Esophagus muscularis mucosa (tissue), 4 donors: ENCODE measurements around the gene ADSS1. TPM values are rescaled to one million over a fixed set of nuclear protein-coding genes. Genes with fewer than 3 reads are reported as not detected.
A peak's percentile ranks its signal among the peaks of the same experiment; 100 is the strongest.

ENCODE experiments used
- DNase-seq: peaks from one replicate; pipeline ENCODE4 v3.0.0-alpha.2; 2017; ENCODE audit errors: extremely low spot score
- H3K27ac ChIP-seq, 4 donors: fragments of 200-600 bp; sonication (generic); replicated peaks in 1 of 4; 1 replicate in 3 of 4; 2 replicates in 1 of 4; pipeline ENCODE4 v1.5.1; 2016 to 2019; ENCODE audit warnings: mild to moderate bottlenecking in 1 of 4
- H3K27me3 ChIP-seq, 4 donors: fragments of 200-600 bp; sonication (generic); one replicate each; pipeline versions ENCODE4 v1.5.1 to v1.6.0; 2016 to 2019
- H3K36me3 ChIP-seq, 4 donors: fragments of 200-600 bp; sonication (generic); one replicate each; pipeline ENCODE4 v1.5.1; 2016 to 2019
- H3K4me1 ChIP-seq, 4 donors: fragments of 200-600 bp; sonication (generic); one replicate each; pipeline ENCODE4 v1.5.1; 2016 to 2019
- H3K4me3 ChIP-seq, 4 donors: fragments of 200-600 bp; sonication (generic); 1 replicate in 2 of 4; 2 replicates in 2 of 4; pipeline ENCODE4 v1.5.1; 2016 to 2019; ENCODE audit warnings: mild to moderate bottlenecking in 4 of 4, moderate library complexity in 1 of 4
- H3K9me3 ChIP-seq, 4 donors: fragments of 200-600 bp; sonication (generic); 1 replicate in 3 of 4; 2 replicates in 1 of 4; pipeline ENCODE4 v1.5.1; 2016 to 2019
- CTCF ChIP-seq, 3 experiments: fragments of 200-600 bp in 2 of 3; fragments of 450-650 bp in 1 of 3; sonication (generic) in 2 of 3; IDR thresholded peaks; one replicate each; pipeline ENCODE4 v1.5.1; 2017 to 2019; ENCODE audit warnings: antibody characterized with exemption in 3 of 3, mild to moderate bottlenecking in 2 of 3, moderate library complexity in 1 of 3
- EP300 ChIP-seq: sonication (generic); formaldehyde crosslinking; IDR thresholded peaks from one replicate; pipeline ENCODE4 v1.6.1; 2017; ENCODE audit warnings: antibody characterized with exemption
- POLR2A ChIP-seq: fragments of 450-650 bp; IDR thresholded peaks from one replicate; pipeline ENCODE4 v1.6.1; 2017; ENCODE audit warnings: antibody characterized with exemption, moderate library complexity, mild to moderate bottlenecking, low read depth
- POLR2AphosphoS5 ChIP-seq, 2 donors: sonication (generic); formaldehyde crosslinking; IDR thresholded peaks; one replicate each; pipeline ENCODE4 v1.6.1; 2017; ENCODE audit warnings: antibody characterized with exemption in 2 of 2
- WGBS: methylation state at CpG from one replicate; pipeline ENCODE4 v1.1.5; 2018; 5-methylcytosine and 5-hydroxymethylcytosine counted together
- intact Hi-C: fragments of 100-400 bp; cut with DNase I; formaldehyde crosslinking; loops from one replicate; pipeline ENCODE4 v1.15.1; 2023
- total RNA-seq, 4 donors: library from RNA; depleted of rRNA; stranded (reverse); fragments of >200 nt; gene quantifications; one replicate each; pipeline versions ENCODE4 v1.1.0 to v1.2.1, GENCODE V29; 2016

Gene ADSS1
- total RNA-seq, 4 donors from 2014 or later = 4.3 to 7.9 (median 5.7) TPM

- Histone ChIP-seq H3K36me3 (peaks cover 0 to 9% (median under 1%) of the 10 kb centered on the region in 4 donors), H3K27me3 (no peaks in the 10 kb centered on the region), H3K4me1 (peaks cover 46 to 64% (median 56%) of the 10 kb centered on the region in 4 donors), H3K27ac (peak overlapping the region in 2 of 4 donors; percentile 77 to 81), H3K4me3 (no peak overlapping the region), H3K9me3 (no peaks in the 10 kb centered on the region)
- DNase-seq = no peak
- WGBS = 88% methylated on average over 4 of the region's 6 CpGs
- intact Hi-C loops = no loop called here
- TF ChIP-seq POLR2A (no peak), POLR2AphosphoS5 (IDR thresholded peaks at IDR 0.05) (no peak), EP300 (no peak), CTCF (IDR thresholded peaks at IDR 0.05) (no peak)
Measured at GRCh38 chr14:104734051-104734587, 10.1 kb downstream of the ADSS1 start.

GRCh38 chr14:104734601-104734990, 10.6 kb downstream of the ADSS1 start:
- Histone ChIP-seq H3K4me1 (peaks cover 46 to 64% (median 56%) of the 10 kb centered on the region in 4 donors), H3K4me3 (no peak overlapping the region), H3K27ac (peak overlapping the region in 3 of 4 donors; percentile 77 to 82 (median 81)), H3K27me3 (no peaks in the 10 kb centered on the region), H3K9me3 (no peaks in the 10 kb centered on the region), H3K36me3 (peaks cover 0 to 14% (median 3%) of the 10 kb centered on the region in 4 donors)
- TF ChIP-seq POLR2AphosphoS5 (IDR thresholded peaks at IDR 0.05) = no peak
- intact Hi-C loops = no loop called here
- 94% methylated on average over 7 of the region's 9 CpGs for WGBS
- DNase-seq = no peak

GRCh38 chr14:104734991-104735779, 11.2 kb downstream of the ADSS1 start:
- Histone ChIP-seq H3K4me1 (peaks cover 46 to 64% (median 56%) of the 10 kb centered on the region in 4 donors), H3K27ac (peak overlapping the region; percentile 76 to 82 (median 79)), H3K4me3 (no peak overlapping the region)

GRCh38 chr14:104735830-104736642, 12.0 kb downstream of the ADSS1 start:
- no peaks in the 10 kb centered on the region for H3K27me3 ChIP-seq
- peak overlapping the region; percentile 76 to 82 (median 79) for H3K27ac ChIP-seq
- H3K36me3 ChIP-seq = peaks cover 0 to 28% (median 10%) of the 10 kb centered on the region in 4 donors
- H3K4me3 ChIP-seq = no peak overlapping the region
- TF ChIP-seq POLR2A (no peak), CTCF (IDR thresholded peaks at IDR 0.05) (no peak), POLR2AphosphoS5 (IDR thresholded peaks at IDR 0.05) (peak; percentile 80 to 87), EP300 (peak; percentile 60)
- peaks cover 46 to 64% (median 56%) of the 10 kb centered on the region in 4 donors for H3K4me1 ChIP-seq
- 75% methylated on average over 8 of the region's 26 CpGs for WGBS
- intact Hi-C loops = no loop called here
- H3K9me3 ChIP-seq = no peaks in the 10 kb centered on the region
- DNase-seq = no peak

More at GRCh38 chr14:104734991-104735779, 11.2 kb downstream of the ADSS1 start:
- intact Hi-C loops = no loop called here
- 84% methylated on average over 20 of the region's 31 CpGs for whole genome bisulfite sequencing
- H3K9me3 ChIP-seq = no peaks in the 10 kb centered on the region
- TF ChIP-seq POLR2A = peak; percentile 11
- no peak for TF ChIP-seq POLR2AphosphoS5 (IDR thresholded peaks at IDR 0.05)
- no peaks in the 10 kb centered on the region for H3K27me3 ChIP-seq
- H3K36me3 ChIP-seq = peaks cover 0 to 20% (median 7%) of the 10 kb centered on the region in 4 donors
- DNase-seq = no peak

GRCh38 chr14:104738375-104739019, 14.5 kb downstream of the ADSS1 start:
- no peaks in the 10 kb centered on the region for H3K27me3 ChIP-seq
- DNase-seq = no peak
- H3K9me3 ChIP-seq = no peaks in the 10 kb centered on the region
- TF ChIP-seq CTCF (IDR thresholded peaks at IDR 0.05) (no peak), POLR2AphosphoS5 (IDR thresholded peaks at IDR 0.05) (no peak), POLR2A (no peak), EP300 (no peak)
- H3K4me3 ChIP-seq = no peak overlapping the region
- intact Hi-C loops = no loop called here
- peaks cover 0 to 53% (median 19%) of the 10 kb centered on the region in 4 donors for H3K36me3 ChIP-seq
- H3K27ac ChIP-seq = no peak overlapping the region
- H3K4me1 ChIP-seq = peaks cover 28 to 42% (median 35%) of the 10 kb centered on the region in 4 donors
- 93% methylated on average over 13 of the region's 18 CpGs for WGBS
